A549 (cell line): ENCODE measurements around the gene ACER3. TPM values are rescaled to one million over a fixed set of nuclear protein-coding genes. Genes with fewer than 3 reads are reported as not detected.

Source experiments
- ATAC-seq, 2 experiments: fragments of 200-7000 bp in 1 of 2; fragments of >200 bp in 1 of 2; cut with Nextera tagmentation in 1 of 2; cut with Tn5 transposase in 1 of 2; 3 replicates each; pipeline versions ENCODE4 v1.8.0 to v1.9.1; 2018 to 2020; ENCODE audit warnings: mild to moderate bottlenecking in 1 of 2, moderate library complexity in 1 of 2
- CTCF ChIA-PET: fragments of 300-600 bp; sonication (Branson Sonifier 250); formaldehyde crosslinking; extraction: SDS; loops from one replicate; lab custom pipeline; 2021; ENCODE audit warnings: antibody characterized with exemption, inconsistent platforms; lab: Yijun Ruan, JAX
- POLR2A ChIA-PET: fragments of 350-600 bp; formaldehyde crosslinking; extraction: SDS; loops from one replicate; lab custom pipeline; 2021; ENCODE audit warnings: antibody characterized with exemption, inconsistent platforms; lab: Yijun Ruan, JAX
- DNase-seq, 2 experiments: peaks; one replicate each; pipeline versions ENCODE4 v3.0.0 to v3.0.0-alpha.2; 2011 to 2016; ENCODE audit warnings: low read depth in 1 of 2, low spot score in 1 of 2
- FAIRE-seq: peaks from 2 replicates; lab custom pipeline; 2011; peaks lifted over from hg19 to GRCh38; lab: Jason Lieb, UNC
- H3K27ac ChIP-seq, 2 experiments: fragments of >200 bp; sonication (Bioruptor Twin); formaldehyde crosslinking; 3 replicates each; pipeline ENCODE4 v1.5.1; 2016 to 2017
- H3K4me1 ChIP-seq: fragments of >200 bp; sonication (Bioruptor Twin); formaldehyde crosslinking; 3 replicates; pipeline ENCODE4 v1.6.1; 2016
- H3K4me2 ChIP-seq: fragments of >200 bp; sonication (Bioruptor Twin); formaldehyde crosslinking; 3 replicates; pipeline ENCODE4 v1.6.1; 2016
- H3K4me3 ChIP-seq: fragments of >200 bp; sonication (Bioruptor Twin); formaldehyde crosslinking; 3 replicates; pipeline ENCODE4 v1.5.1; 2016
- H3K9me3 ChIP-seq: fragments of >200 bp; sonication (Bioruptor Twin); formaldehyde crosslinking; 3 replicates; pipeline ENCODE4 v1.6.1; 2016
- CBX2 ChIP-seq: fragments of 200-600 bp; sonication (generic); IDR thresholded peaks from 2 replicates; pipeline ENCODE4 v1.6.1; 2016; ENCODE audit warnings: low read depth, mild to moderate bottlenecking, borderline replicate concordance
- CBX8 ChIP-seq: fragments of 200-600 bp; sonication (generic); IDR thresholded peaks from 2 replicates; pipeline ENCODE4 v1.6.1; 2016
- CHD4 ChIP-seq: fragments of 200-600 bp; sonication (generic); IDR thresholded peaks from 2 replicates; pipeline ENCODE4 v1.6.1; 2016; ENCODE audit warnings: antibody characterized with exemption, mild to moderate bottlenecking, borderline replicate concordance
- CTCF ChIP-seq: fragments of >200 bp; sonication (Bioruptor Twin); formaldehyde crosslinking; IDR thresholded peaks from 3 replicates; pipeline ENCODE4 v1.5.1; 2016
- ESRRA ChIP-seq: fragments of 150-350 bp; IDR thresholded peaks from 2 replicates; pipeline ENCODE4 v1.6.1; 2014; ENCODE audit warnings: mild to moderate bottlenecking, low read length, borderline replicate concordance
- FOSB ChIP-seq: fragments of 250-450 bp; sonication (Bioruptor Pico); IDR thresholded peaks from 2 replicates; pipeline ENCODE4 v1.5.0; 2020; ENCODE audit warnings: mild to moderate bottlenecking, moderate library complexity
- HDAC2 ChIP-seq: fragments of 200-600 bp; sonication (generic); IDR thresholded peaks from 2 replicates; pipeline ENCODE4 v1.6.1; 2016
- HOXB13 ChIP-seq: fragments of 250-450 bp; sonication (Bioruptor Pico); IDR thresholded peaks from 2 replicates; pipeline ENCODE4 v1.5.0; 2020; ENCODE audit warnings: low read depth, mild to moderate bottlenecking, moderate library complexity
- NPAS2 ChIP-seq: fragments of 250-450 bp; sonication (Bioruptor Pico); IDR thresholded peaks from 2 replicates; pipeline ENCODE4 v1.8.0; 2022; ENCODE audit warnings: mild to moderate bottlenecking, moderate library complexity, borderline replicate concordance
- NR3C1 ChIP-seq: fragments of >200 bp; sonication (Bioruptor Twin); formaldehyde crosslinking; IDR thresholded peaks from 3 replicates; pipeline ENCODE4 v1.6.1; 2017
- RARB ChIP-seq: fragments of 250-450 bp; sonication (Bioruptor Pico); IDR thresholded peaks from 2 replicates; pipeline ENCODE4 v1.8.0; 2021; ENCODE audit warnings: mild to moderate bottlenecking, moderate library complexity
- RCOR1 ChIP-seq: fragments of 150-350 bp; IDR thresholded peaks from 2 replicates; pipeline ENCODE4 v1.6.1; 2014; ENCODE audit warnings: antibody characterized with exemption, low read length, low read depth
- REST ChIP-seq: fragments of 200-600 bp; sonication (generic); IDR thresholded peaks from 2 replicates; pipeline ENCODE4 v1.6.1; 2016; ENCODE audit warnings: antibody characterized with exemption, mild to moderate bottlenecking, moderate library complexity
- RNF2 ChIP-seq: fragments of 200-600 bp; sonication (generic); IDR thresholded peaks from 2 replicates; pipeline ENCODE4 v1.6.1; 2016; ENCODE audit warnings: low read depth, mild to moderate bottlenecking, antibody characterized with exemption, moderate library complexity, borderline replicate concordance
- TFCP2L1 ChIP-seq: fragments of 250-450 bp; sonication (Bioruptor Pico); IDR thresholded peaks from 2 replicates; pipeline ENCODE4 v1.5.0; 2021; ENCODE audit warnings: mild to moderate bottlenecking
- ZNF302 ChIP-seq: fragments of 250-450 bp; sonication (Bioruptor Pico); IDR thresholded peaks from 2 replicates; pipeline ENCODE4 v1.9.0; 2021; ENCODE audit warnings: inconsistent platforms, mild to moderate bottlenecking, moderate library complexity
- WGBS: methylation state at CpG from one replicate; pipeline ENCODE4 v1.1.6; 2017; ENCODE audit errors: missing lambda C conversion rate; 5-methylcytosine and 5-hydroxymethylcytosine counted together
- polyA plus RNA-seq, 4 experiments: library from polyadenylated mRNA; depleted of rRNA in 3 of 4; stranded (reverse); fragments of >200 nt; fragmentation: RNase III in 1 of 4; extraction: RNeasy Plus Mini Kit Qiagen cat#74134 plus additional on column Dnase treatment in 1 of 4; gene quantifications; 2 replicates in 3 of 4; 3 replicates in 1 of 4; pipeline ENCODE4 v1.2.3, GENCODE V29; 2011 to 2017
- TF ChIP-seq, protein P1 (sequence below): IDR thresholded peaks from 2 replicates; pipeline ENCODE4 v1.6.1; 2012
- TF ChIP-seq, protein P2 (sequence below): fragments of 250-450 bp; sonication (Bioruptor Pico); IDR thresholded peaks from 2 replicates; pipeline ENCODE4 v1.5.0; 2021; ENCODE audit warnings: mild to moderate bottlenecking, moderate library complexity, borderline replicate concordance

The ACER3 gene
- polyA plus RNA-seq, 2 of the 4 experiments (the other 2 are of a cell fraction), result 16.0 to 46.6 TPM

DNA sequence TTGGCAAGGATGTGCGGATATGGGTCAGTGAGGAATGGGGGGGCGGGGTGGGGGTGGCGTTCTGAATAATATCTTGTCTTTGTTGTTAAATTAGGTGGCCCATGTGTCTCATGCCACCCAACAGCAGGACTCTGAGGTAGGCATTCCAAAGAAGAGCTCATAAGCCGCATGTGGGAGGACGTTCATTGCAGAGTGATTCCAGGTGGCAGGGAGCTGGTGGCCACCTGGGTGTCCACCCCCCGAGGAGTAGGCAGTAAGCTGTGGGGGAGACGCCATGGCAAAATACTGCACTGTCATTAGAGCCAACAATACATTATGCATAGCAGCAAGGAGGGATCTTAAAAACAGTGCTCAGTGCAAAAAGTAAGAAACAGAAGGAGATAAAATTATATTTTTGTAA lies 191.8 kb downstream of the ACER3 start (continued):
- TF ChIP-seq RCOR1, result no peak
- TF ChIP-seq, all 56 proteins: peak for 0

GRCh38 chr11:77053217-77054015 lies 192.7 kb downstream of the ACER3 start:
- ATAC-seq (no peak), FAIRE-seq (no peak), DNase-seq (no peak)
- ChIA-PET CTCF (interaction anchor here (0.6 to 12.5 kb wide), 12 partner anchors 10 to 320 kb away, joined by 3 to 242 read pairs (median 4); no protein-coding TSS in a partner anchor), POLR2A (no interaction called here)
- 0 out of 3 replicates have a peak, but pooled peaks cover 4% of the 10 kb centered on the region for H3K4me1 ChIP-seq
- H3K4me3 ChIP-seq, result no peak overlapping the region
- WGBS, result 85% methylated on average over 13 of the region's 14 CpGs
- H3K9me3 ChIP-seq, result peaks cover 29% of the 10 kb centered on the region
- no peak for TF ChIP-seq RCOR1
- TF ChIP-seq NPAS2, result no peak
- no peak for TF ChIP-seq CBX2
- TF ChIP-seq HDAC2, result no peak
- TF ChIP-seq ESRRA, result no peak
- no peak for TF ChIP-seq CTCF
- TF ChIP-seq, protein P1, sequence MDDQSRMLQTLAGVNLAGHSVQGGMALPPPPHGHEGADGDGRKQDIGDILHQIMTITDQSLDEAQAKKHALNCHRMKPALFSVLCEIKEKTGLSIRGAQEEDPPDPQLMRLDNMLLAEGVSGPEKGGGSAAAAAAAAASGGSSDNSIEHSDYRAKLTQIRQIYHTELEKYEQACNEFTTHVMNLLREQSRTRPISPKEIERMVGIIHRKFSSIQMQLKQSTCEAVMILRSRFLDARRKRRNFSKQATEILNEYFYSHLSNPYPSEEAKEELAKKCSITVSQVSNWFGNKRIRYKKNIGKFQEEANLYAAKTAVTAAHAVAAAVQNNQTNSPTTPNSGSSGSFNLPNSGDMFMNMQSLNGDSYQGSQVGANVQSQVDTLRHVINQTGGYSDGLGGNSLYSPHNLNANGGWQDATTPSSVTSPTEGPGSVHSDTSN, result no peak
- TF ChIP-seq FOSB (CRISPR knock-in tag), result no peak
- no peak for TF ChIP-seq CBX8
- TF ChIP-seq NR3C1, result no peak
- TF ChIP-seq CHD4, result no peak
- TF ChIP-seq REST, result no peak
- TF ChIP-seq HOXB13 (CRISPR knock-in tag), result no peak
- TF ChIP-seq, protein P2, sequence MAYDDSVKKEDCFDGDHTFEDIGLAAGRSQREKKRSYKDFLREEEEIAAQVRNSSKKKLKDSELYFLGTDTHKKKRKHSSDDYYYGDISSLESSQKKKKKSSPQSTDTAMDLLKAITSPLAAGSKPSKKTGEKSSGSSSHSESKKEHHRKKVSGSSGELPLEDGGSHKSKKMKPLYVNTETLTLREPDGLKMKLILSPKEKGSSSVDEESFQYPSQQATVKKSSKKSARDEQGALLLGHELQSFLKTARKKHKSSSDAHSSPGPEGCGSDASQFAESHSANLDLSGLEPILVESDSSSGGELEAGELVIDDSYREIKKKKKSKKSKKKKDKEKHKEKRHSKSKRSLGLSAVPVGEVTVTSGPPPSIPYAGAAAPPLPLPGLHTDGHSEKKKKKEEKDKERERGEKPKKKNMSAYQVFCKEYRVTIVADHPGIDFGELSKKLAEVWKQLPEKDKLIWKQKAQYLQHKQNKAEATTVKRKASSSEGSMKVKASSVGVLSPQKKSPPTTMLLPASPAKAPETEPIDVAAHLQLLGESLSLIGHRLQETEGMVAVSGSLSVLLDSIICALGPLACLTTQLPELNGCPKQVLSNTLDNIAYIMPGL (CRISPR knock-in tag), result no peak
- TF ChIP-seq RNF2, result no peak
- TF ChIP-seq ZNF302 (CRISPR knock-in tag), result no peak
- no peak for TF ChIP-seq TFCP2L1 (CRISPR knock-in tag)
- no peak for TF ChIP-seq RARB (CRISPR knock-in tag)
- no peak overlapping the region for H3K27ac ChIP-seq
- no peak overlapping the region for H3K4me2 ChIP-seq
